ENCODE results near the gene NOTCH1.

Gene NOTCH1

DNA sequence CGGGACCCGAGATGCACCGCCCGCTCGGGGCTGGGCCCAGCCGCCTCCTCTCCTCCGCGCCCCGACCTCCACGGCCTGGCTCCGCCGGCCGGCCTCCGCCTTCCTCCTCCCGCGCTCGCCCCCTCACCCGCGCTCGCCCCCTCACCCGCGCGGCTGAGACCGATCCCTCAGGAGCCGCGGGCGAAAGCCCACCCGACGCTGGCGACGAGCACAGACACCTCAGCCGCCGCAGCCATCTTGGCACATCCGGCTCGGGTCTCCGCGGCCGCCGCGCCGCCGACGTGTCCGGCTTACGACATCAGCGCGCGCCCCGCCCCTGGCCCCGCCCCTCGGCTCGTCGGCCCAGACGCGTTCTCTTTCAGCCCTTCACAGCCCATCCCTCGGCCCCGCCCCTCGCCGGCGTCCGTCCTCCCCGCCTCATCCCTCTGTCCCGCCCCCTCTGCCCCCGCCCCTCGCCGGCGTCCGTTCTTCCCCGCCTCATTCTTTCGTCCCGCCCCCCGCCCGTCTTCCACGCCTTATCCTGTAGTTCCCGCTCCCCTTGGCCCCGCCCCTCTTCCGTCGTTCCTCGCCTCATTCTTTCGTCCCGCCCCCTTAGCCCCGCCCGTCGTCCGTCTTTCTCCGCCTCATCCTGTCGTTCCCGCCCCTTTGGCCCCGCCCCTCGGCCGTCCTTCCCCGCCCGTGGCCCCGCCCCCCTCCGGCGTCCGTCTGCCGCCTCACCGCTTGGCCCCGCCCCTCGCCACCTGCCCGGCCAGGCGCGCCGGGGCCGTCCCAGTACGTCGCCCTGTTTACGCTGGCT, 62.9 kb downstream of the NOTCH1 start, which contains the start of gene SEC16A:
SEC16A (minus strand) TSS at position 248 of the 796 bp plus-strand sequence. CDS start 5,425 bp downstream, outside the sequence.
- Histone ChIP-seq H3K27ac (ENCODE audit: low read depth, low read length) (peak within 1 kb of the TSS; percentile 100), H3K4me1 (ENCODE audit: insufficient read depth, low read length) (peaks cover 7% of the 10 kb centered on the region; the same call in 1 of the 2 replicates), H3K36me3 (ENCODE audit: insufficient read depth, low read length) (peaks cover 16% of the 10 kb centered on the region; the same call in 1 of the 2 replicates), H3K27me3 (ENCODE audit: insufficient read depth, low read length) (no peaks in the 10 kb centered on the region), H3K4me3 (ENCODE audit: low read length) (peak within 1 kb of the TSS; percentile 91), H3K9ac (ENCODE audit: low read depth, low read length) (peak within 1 kb of the TSS; percentile 95), H3K9me3 (ENCODE audit: insufficient read depth, low read depth, low read length) (no peaks in the 10 kb centered on the region)
- WGBS, result 0% methylated on average over 105 of the region's 109 CpGs

DNA sequence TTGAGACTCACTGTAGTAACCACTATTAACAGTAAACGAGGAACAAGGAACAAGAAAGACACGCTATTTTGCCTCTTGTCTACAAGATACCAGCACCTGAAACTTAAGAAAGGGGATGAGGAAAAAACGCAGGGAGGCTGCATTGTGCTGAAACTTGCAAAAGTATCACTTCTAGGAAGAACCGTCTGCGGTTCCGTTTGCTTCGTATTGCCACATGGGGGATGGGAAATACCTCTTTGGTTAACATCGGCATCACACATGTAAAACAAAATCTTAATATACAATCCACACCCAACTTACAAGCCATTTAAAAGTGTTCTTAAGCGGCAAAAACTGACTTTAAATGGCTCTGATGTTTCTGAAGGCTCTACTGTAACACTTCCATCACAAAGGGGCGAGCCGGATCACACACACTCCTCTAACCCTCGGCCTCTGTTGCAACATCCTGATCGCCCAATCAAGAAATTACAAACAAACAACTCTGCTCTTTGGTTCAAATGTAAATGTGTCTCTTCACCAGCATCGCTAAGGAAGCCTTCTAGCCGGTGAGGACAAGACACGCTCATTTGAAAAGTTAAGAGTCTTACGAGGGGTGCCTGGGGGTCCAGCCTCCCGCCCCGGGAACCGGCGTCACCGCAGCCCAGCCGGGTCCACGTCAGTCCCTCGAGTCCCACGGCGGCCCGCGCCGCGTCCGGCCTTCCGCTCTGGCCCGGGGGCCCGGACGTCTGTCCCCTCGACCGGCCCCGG, 63.6 kb downstream of the NOTCH1 start:
- H3K36me3 ChIP-seq (ENCODE audit: insufficient read depth, low read length), result peaks cover 24% of the 10 kb centered on the region
- WGBS, result 2% methylated on average over 39 of the region's 39 CpGs

DNA sequence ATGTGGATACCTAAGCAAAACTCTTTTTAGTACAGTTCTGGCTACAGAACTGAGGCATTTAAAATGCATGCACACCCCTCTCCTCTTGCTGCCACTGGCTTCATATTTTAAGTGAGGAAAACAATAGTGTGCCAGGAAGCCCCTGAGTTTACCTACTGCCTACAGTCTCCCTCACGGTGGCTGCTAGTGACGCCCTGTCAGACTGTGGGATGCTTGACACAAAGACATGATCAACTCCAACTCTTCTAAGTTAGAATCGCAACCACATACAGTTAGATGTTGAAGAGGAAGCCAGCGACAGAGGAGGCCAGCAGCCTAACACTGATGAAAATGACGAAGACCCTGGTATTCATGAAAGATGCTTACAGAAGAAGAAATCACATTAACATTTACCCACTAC, 64.3 kb downstream of the NOTCH1 start:
- WGBS, result 54% methylated on average over 5 of the region's 5 CpGs
- no peak overlapping the region; the same call in 1 of the 2 replicates for H3K27ac ChIP-seq (ENCODE audit: low read depth, low read length)

More for the DNA sequence above, 63.6 kb downstream of the NOTCH1 start:
- peak overlapping the region; percentile 91 for H3K4me3 ChIP-seq (ENCODE audit: low read length)
- peak overlapping the region; percentile 95 for H3K27ac ChIP-seq (ENCODE audit: low read depth, low read length)
- H3K9me3 ChIP-seq (ENCODE audit: insufficient read depth, low read depth, low read length), result no peaks in the 10 kb centered on the region
- H3K27me3 ChIP-seq (ENCODE audit: insufficient read depth, low read length), result no peaks in the 10 kb centered on the region
- peaks cover 7% of the 10 kb centered on the region; the same call in 1 of the 2 replicates for H3K4me1 ChIP-seq (ENCODE audit: insufficient read depth, low read length)
- H3K9ac ChIP-seq (ENCODE audit: low read depth, low read length), result peak overlapping the region; percentile 92

DNA sequence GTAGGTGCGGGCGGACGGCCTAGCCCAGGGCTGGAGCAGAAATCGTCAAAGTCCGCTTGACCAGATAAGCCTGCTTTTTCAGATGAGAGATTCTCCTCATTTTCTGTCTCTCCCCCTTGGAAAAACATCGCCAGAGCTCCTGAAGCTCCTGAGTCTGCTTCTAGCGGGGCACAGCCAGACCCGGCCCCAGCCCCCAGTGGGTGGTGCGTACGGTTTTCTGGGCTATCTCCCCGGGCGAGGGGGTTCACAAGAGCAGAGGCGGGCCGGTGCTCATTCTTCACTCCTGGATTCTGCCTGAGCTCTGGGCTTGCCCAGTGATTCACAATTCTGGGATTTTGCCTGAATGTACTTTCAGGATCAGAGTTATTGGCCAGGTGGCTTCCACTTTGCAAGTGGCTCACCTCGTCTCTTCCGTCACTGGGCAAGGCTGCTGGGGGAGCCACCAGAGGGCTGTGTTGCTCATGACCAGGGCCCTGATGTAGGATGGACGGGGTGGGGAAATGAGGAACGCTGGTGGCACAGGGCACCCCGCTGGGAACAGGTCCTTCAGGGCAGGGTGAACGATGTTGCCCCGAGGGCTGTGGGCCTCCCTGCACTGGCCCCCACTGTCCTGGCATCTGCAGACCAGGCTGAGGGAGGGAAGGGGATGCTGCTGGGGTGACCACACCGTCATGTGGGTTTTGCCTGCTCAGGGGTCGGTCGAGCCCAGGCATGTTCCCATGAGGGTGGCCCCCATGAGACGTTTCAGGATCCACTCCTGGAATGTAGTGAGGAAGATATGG, 69.3 kb downstream of the NOTCH1 start:
- no peak overlapping the region for H3K27ac ChIP-seq (ENCODE audit: low read depth, low read length)
- peaks cover 3% of the 10 kb centered on the region; the same call in 1 of the 2 replicates for H3K4me1 ChIP-seq (ENCODE audit: insufficient read depth, low read length)
- peaks cover 80% of the 10 kb centered on the region for H3K36me3 ChIP-seq (ENCODE audit: insufficient read depth, low read length)
- H3K4me3 ChIP-seq (ENCODE audit: low read length), result no peak overlapping the region
- no peaks in the 10 kb centered on the region for H3K9me3 ChIP-seq (ENCODE audit: insufficient read depth, low read depth, low read length)
- no peak overlapping the region for H3K9ac ChIP-seq (ENCODE audit: low read depth, low read length)
- WGBS, result 97% methylated on average over 25 of the region's 25 CpGs
- H3K27me3 ChIP-seq (ENCODE audit: insufficient read depth, low read length), result no peaks in the 10 kb centered on the region

More for the DNA sequence above, 64.3 kb downstream of the NOTCH1 start:
- Histone ChIP-seq H3K9me3 (ENCODE audit: insufficient read depth, low read depth, low read length) (no peaks in the 10 kb centered on the region), H3K36me3 (ENCODE audit: insufficient read depth, low read length) (peaks cover 30% of the 10 kb centered on the region), H3K4me1 (ENCODE audit: insufficient read depth, low read length) (peaks cover 7% of the 10 kb centered on the region; the same call in 1 of the 2 replicates), H3K27me3 (ENCODE audit: insufficient read depth, low read length) (no peaks in the 10 kb centered on the region), H3K9ac (ENCODE audit: low read depth, low read length) (peak overlapping the region; percentile 92), H3K4me3 (ENCODE audit: low read length) (peak overlapping the region; percentile 91)

DNA sequence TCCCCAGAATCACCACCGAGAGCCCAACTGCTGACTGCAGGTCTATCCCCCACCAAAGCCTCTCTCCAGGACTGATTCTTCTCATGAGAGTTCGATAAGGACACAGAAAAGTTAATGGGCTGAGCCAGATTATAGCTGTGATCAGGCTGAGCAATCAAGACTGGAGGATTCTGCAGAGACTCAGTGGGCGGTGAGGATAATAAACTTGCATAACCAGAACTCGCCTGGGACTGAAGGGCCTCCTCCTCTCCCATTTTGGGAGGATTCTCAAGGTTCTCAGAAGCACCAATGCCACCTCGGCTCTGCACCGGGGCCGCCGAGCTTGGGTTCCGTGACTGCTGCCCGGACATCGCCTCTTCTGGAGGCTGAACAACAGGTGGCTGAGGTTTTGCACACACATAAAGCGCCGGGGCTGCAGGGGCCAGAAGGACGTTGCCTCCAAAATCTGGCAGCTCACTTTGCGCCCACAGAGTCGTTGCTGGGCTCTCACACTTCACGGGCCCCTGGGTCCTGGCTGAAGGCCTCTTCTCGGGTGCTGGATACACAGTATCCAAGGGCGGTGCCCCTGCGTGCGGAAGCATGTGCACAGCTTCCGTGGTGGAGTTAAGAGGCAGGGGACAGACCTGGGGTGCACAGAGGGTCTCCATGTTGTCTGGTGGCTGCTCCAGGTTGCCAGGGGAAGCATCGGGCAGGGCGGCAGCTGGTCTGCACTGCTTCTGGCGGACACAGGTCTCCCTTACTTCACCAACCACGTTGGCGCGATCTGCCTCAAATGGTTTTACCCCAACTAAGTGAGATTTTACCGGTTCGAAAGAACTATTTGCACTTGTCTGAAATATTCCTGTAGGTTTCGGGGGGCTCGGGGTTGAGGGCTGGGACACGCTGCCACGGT, 70.6 kb downstream of the NOTCH1 start:
- Histone ChIP-seq H3K9me3 (ENCODE audit: insufficient read depth, low read depth, low read length) (no peaks in the 10 kb centered on the region), H3K27ac (ENCODE audit: low read depth, low read length) (no peak overlapping the region), H3K4me3 (ENCODE audit: low read length) (no peak overlapping the region), H3K27me3 (ENCODE audit: insufficient read depth, low read length) (no peaks in the 10 kb centered on the region), H3K4me1 (ENCODE audit: insufficient read depth, low read length) (no peaks in the 10 kb centered on the region), H3K36me3 (ENCODE audit: insufficient read depth, low read length) (peaks cover 92% of the 10 kb centered on the region), H3K9ac (ENCODE audit: low read depth, low read length) (no peak overlapping the region)
- 96% methylated on average over 34 of the region's 34 CpGs for WGBS

DNA sequence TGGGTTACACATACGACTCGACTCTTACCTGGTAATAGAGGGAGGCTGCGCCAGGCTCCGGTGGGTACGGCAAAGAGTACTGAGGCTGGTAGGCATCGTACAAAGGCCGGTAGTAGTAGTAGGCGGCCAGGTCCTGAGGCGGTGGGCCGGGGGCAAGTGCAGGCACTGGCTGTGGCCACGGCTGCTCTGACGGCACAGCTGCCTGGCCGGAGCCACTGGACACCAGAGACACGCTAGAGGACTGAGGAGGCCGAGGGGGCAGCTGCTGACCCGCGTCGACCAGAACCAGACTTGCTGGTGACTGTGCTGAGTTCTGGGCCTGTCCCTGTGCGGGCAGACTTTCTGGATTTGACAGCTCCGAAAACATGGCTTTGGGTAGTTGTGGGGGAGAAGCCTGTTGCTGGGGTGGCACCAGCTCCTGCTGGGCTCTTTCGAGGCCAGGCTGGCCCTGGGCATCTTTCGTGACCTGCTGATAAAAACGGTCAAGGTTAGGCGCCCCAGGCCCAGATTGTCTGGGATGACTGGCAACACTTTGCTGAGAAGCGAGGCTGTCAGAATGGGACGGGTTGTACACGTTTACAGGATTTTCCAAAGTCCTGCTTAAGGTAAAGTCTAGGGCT, 71.7 kb downstream of the NOTCH1 start:
- no peak overlapping the region for H3K4me3 ChIP-seq (ENCODE audit: low read length)
- H3K36me3 ChIP-seq (ENCODE audit: insufficient read depth, low read length), result peaks cover 96% of the 10 kb centered on the region
- no peaks in the 10 kb centered on the region for H3K4me1 ChIP-seq (ENCODE audit: insufficient read depth, low read length)
- no peak overlapping the region for H3K9ac ChIP-seq (ENCODE audit: low read depth, low read length)
- WGBS, result 93% methylated on average over 27 of the region's 27 CpGs
- H3K27me3 ChIP-seq (ENCODE audit: insufficient read depth, low read length), result no peaks in the 10 kb centered on the region
- no peaks in the 10 kb centered on the region for H3K9me3 ChIP-seq (ENCODE audit: insufficient read depth, low read depth, low read length)
- no peak overlapping the region for H3K27ac ChIP-seq (ENCODE audit: low read depth, low read length)

DNA sequence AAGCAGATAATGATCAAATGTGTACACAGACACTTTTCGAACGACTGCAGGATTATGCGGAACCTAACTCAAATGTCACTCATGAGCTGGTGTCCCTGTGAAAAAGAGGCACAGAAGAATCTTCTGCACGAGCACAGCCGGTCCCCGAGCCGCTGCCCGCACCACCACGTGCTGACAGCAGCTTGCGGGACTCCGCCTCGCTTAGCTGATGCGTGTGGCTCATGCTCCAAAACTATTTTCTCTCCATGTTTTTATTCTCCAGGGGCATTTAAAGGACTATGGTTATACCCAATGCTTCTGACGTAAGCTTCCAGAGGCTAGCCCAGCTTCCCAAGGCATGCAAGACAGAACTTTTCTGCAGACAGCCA, 72.5 kb downstream of the NOTCH1 start:
- WGBS, result 95% methylated on average over 14 of the region's 14 CpGs
- no peaks in the 10 kb centered on the region for H3K27me3 ChIP-seq (ENCODE audit: insufficient read depth, low read length)
- H3K27ac ChIP-seq (ENCODE audit: low read depth, low read length), result no peak overlapping the region
- no peaks in the 10 kb centered on the region for H3K9me3 ChIP-seq (ENCODE audit: insufficient read depth, low read depth, low read length)
- H3K36me3 ChIP-seq (ENCODE audit: insufficient read depth, low read length), result peaks cover 98% of the 10 kb centered on the region
- H3K4me1 ChIP-seq (ENCODE audit: insufficient read depth, low read length), result no peaks in the 10 kb centered on the region
- H3K9ac ChIP-seq (ENCODE audit: low read depth, low read length), result no peak overlapping the region
- H3K4me3 ChIP-seq (ENCODE audit: low read length), result no peak overlapping the region

DNA sequence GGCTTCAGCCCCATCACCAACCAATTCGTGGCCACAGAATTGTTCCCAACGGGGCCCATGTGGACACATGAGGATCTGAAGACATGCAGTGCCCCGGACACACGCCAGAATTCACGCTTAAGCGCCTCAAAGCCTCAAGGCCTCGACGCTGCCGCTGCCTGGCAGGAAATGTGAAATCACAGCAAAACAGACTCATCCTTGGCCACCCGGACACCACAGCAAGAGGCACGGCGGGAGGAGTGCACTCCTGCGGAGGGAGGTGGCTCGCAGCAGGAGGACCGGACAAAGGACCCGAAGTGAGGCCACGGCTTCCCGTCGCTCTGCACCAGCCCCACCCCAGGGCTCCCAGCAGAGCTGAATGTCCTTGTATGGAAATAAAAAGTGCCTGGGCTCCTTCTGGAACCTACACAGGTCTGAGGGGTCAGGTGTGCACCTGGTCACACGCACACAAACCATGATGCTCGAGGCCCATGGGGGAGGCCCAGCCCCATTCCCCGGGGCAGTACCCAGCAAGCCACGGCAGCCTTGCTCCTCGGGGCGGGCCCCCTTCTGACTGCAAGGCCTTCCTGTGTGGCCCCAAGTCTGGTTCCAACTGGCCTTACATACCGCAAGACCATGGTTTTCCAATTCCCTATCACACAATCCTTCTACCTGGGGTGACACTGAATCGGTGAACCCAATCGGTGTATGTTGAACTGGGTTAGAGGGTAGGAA, 73.1 kb downstream of the NOTCH1 start:
- Histone ChIP-seq H3K36me3 (ENCODE audit: insufficient read depth, low read length) (peaks cover 100% of the 10 kb centered on the region), H3K4me3 (ENCODE audit: low read length) (no peak overlapping the region), H3K4me1 (ENCODE audit: insufficient read depth, low read length) (no peaks in the 10 kb centered on the region), H3K9ac (ENCODE audit: low read depth, low read length) (no peak overlapping the region), H3K27me3 (ENCODE audit: insufficient read depth, low read length) (no peaks in the 10 kb centered on the region), H3K27ac (ENCODE audit: low read depth, low read length) (no peak overlapping the region), H3K9me3 (ENCODE audit: insufficient read depth, low read depth, low read length) (no peaks in the 10 kb centered on the region)
- 94% methylated on average over 28 of the region's 28 CpGs for WGBS

DNA sequence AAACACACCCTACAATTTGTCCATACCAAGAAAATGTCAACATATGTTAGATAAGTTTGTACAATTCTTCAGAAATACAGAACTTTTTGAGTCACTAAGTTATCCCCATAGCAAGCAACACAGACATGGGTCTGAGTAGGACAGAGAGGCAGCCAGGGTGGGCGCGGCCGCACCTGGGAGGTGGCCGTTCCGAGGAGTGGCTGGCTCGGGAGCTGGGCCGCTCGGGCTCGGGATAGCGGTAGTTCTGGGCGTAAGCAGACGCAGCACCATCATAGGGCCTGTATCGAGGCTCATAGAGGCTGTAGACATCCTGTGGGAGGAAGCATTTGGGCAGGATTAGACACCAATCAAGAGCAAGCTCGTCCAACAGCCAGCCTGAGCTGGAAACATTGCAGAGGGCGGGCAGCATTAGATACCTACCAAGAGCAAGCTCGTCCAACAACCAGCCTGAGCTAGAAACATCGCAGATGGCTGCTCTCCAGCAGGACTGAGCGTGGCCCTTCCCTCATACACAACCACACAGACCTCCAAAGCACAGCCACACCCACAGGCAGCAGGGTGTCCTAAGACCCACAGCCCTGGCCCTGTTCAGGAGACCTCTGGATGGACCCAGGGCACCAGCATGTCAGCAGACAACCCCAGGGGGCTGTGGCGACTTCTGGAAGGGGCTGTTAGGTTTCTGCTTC, 73.9 kb downstream of the NOTCH1 start:
- Histone ChIP-seq H3K9me3 (ENCODE audit: insufficient read depth, low read depth, low read length) (no peaks in the 10 kb centered on the region), H3K4me3 (ENCODE audit: low read length) (no peak overlapping the region), H3K9ac (ENCODE audit: low read depth, low read length) (no peak overlapping the region), H3K27ac (ENCODE audit: low read depth, low read length) (no peak overlapping the region), H3K4me1 (ENCODE audit: insufficient read depth, low read length) (no peaks in the 10 kb centered on the region), H3K27me3 (ENCODE audit: insufficient read depth, low read length) (no peaks in the 10 kb centered on the region), H3K36me3 (ENCODE audit: insufficient read depth, low read length) (peaks cover 100% of the 10 kb centered on the region)
- WGBS, result 95% methylated on average over 19 of the region's 19 CpGs
